ENCODE data around the gene SLC22A2. TPM values are rescaled to one million over a fixed set of nuclear protein-coding genes. Genes with fewer than 3 reads are reported as not detected.

SLC22A2 gene
- total RNA-seq, 2 experiments from 2014 or later, result not detected

DNA sequence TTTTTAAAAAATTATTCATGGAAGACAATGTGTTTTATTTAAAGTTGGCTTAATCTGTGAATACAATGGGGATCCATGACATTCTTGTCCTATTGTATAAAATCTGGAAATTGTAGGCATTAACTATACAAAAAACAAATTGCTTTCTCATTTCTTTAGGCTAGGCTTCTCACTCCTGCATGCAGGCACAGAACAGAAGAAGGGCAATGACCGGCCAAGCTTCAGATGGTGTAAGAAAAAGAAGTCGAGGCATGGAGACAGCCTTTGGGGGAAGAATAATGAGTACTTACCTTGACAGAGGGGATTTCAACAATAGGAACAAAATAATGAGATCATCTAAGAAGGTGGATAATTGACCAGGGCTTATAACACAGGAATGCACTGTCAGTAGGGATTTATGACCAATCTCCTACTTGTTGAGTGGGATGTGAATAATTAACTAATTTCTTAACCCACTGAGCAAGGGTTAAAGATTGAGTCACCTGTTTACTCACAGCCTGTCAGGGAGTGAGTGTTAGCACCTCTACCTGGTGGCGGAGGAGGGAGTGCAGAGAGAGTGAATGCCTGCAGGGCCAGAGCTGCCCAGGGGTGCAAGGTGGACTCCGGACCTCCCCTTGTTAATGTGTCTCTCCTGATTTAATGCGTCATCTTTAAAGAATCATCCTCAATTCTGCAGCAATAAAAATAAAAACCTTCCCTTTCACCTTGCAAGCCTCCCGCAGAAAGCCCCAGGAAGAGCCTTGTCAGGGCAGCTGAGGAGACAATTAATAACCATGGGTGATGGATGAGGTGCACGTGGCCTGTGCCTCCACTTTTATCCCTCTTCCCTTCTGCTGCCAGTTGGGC, 3.9 kb downstream of the SLC22A2 start:
- no peaks in the 10 kb centered on the region for H4K20me1 ChIP-seq (ENCODE audit: insufficient read depth, low read length)
- H3K4me1 ChIP-seq (ENCODE audit: insufficient read depth, low read length, poor library complexity, severe bottlenecking), result no peaks in the 10 kb centered on the region
- no peak for DNase-seq (ENCODE audit: low spot score)
- no peaks in the 10 kb centered on the region for H3K36me3 ChIP-seq (ENCODE audit: insufficient read depth, low read length)
- no TSS peak for BruUV-seq (replicated peaks)
- H3K79me2 ChIP-seq (ENCODE audit: insufficient read depth, low read depth, low read length), result no peaks in the 10 kb centered on the region
- intact Hi-C loops (cut with micrococcal nuclease; ENCODE audit: unreplicated experiment), result no loop called here
- H3K4me3 ChIP-seq (ENCODE audit: low read depth, low read length, poor library complexity, severe bottlenecking), result no peak overlapping the region
- ChIA-PET POLR2A (no interaction called here), CTCF (ENCODE audit: unreplicated experiment) (no interaction called here)
- no peak overlapping the region for H3K4me2 ChIP-seq (ENCODE audit: low read length)
- no peak overlapping the region for H2AFZ ChIP-seq (ENCODE audit: low read length)
- no peaks in the 10 kb centered on the region for H3K9me3 ChIP-seq (ENCODE audit: low read length)
- no peaks in the 10 kb centered on the region for H3K9me2 ChIP-seq (ENCODE audit: insufficient read depth, low read length)
- TF ChIP-seq EZH2phosphoT487 (IDR thresholded peaks at IDR 0.05; ENCODE audit: borderline replicate concordance, low read depth, low read length), result no peak
- TF ChIP-seq, protein P1, sequence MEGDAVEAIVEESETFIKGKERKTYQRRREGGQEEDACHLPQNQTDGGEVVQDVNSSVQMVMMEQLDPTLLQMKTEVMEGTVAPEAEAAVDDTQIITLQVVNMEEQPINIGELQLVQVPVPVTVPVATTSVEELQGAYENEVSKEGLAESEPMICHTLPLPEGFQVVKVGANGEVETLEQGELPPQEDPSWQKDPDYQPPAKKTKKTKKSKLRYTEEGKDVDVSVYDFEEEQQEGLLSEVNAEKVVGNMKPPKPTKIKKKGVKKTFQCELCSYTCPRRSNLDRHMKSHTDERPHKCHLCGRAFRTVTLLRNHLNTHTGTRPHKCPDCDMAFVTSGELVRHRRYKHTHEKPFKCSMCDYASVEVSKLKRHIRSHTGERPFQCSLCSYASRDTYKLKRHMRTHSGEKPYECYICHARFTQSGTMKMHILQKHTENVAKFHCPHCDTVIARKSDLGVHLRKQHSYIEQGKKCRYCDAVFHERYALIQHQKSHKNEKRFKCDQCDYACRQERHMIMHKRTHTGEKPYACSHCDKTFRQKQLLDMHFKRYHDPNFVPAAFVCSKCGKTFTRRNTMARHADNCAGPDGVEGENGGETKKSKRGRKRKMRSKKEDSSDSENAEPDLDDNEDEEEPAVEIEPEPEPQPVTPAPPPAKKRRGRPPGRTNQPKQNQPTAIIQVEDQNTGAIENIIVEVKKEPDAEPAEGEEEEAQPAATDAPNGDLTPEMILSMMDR (conservative IDR thresholded peaks at IDR 0.05; ENCODE audit: low read length), result no peak
- no peak overlapping the region for H3K27ac ChIP-seq (ENCODE audit: low read depth, low read length, poor library complexity, severe bottlenecking)

DNA sequence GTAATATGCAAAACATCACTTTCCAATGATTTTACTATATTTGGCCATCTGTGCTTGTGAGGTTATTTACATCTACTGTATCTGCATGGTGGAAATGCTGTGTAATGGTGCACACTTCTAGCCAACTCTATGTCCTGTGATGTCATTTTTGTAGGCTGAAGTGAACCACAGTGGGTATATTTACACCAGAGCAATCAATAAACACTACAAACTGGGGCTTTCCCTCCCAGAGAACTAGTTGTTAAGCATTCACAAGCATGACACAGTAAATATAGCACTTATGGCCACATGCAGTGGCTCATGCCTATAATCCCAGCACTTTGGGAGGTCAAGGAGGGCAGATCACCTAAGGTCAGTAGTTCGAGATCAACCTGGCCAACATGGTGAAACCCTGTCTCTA, 4.9 kb downstream of the SLC22A2 start:
- Histone ChIP-seq H4K20me1 (ENCODE audit: insufficient read depth, low read length) (no peaks in the 10 kb centered on the region), H3K27ac (ENCODE audit: low read depth, low read length, poor library complexity, severe bottlenecking) (no peak overlapping the region), H3K4me1 (ENCODE audit: insufficient read depth, low read length, poor library complexity, severe bottlenecking) (no peaks in the 10 kb centered on the region), H3K4me2 (ENCODE audit: low read length) (no peak overlapping the region), H2AFZ (ENCODE audit: low read length) (no peak overlapping the region), H3K9me2 (ENCODE audit: insufficient read depth, low read length) (no peaks in the 10 kb centered on the region), H3K9me3 (ENCODE audit: low read length) (no peaks in the 10 kb centered on the region), H3K79me2 (ENCODE audit: insufficient read depth, low read depth, low read length) (no peaks in the 10 kb centered on the region), H3K4me3 (ENCODE audit: low read depth, low read length, poor library complexity, severe bottlenecking) (no peak overlapping the region), H3K36me3 (ENCODE audit: insufficient read depth, low read length) (no peaks in the 10 kb centered on the region)
- BruUV-seq (replicated peaks), result no TSS peak
- no peak for TF ChIP-seq EZH2phosphoT487 (IDR thresholded peaks at IDR 0.05; ENCODE audit: borderline replicate concordance, low read depth, low read length)
- TF ChIP-seq, protein P1 (conservative IDR thresholded peaks at IDR 0.05; ENCODE audit: low read length), result no peak
- ChIA-PET CTCF (ENCODE audit: unreplicated experiment) (no interaction called here), POLR2A (no interaction called here)
- no peak for DNase-seq (ENCODE audit: low spot score)
- intact Hi-C loops (cut with micrococcal nuclease; ENCODE audit: unreplicated experiment), result no loop called here

DNA sequence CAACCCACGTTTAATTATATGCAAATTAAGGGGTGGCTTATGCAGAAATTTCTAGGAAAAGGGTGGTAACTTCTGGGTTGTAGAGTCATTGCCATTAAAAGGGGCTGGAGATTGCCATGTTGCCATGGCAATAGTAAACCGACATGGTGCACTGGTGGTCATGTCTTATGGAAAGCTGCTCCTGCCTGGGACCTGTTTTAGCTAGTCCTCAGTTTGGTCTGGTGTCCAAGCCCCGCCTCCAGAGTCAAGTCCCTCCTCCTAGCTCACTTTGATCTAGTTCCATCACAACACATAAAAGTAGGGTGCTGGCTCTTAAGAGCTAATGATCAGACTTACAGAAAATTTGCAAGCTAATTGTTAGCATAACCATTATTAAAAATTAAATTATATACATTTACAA, 5.3 kb downstream of the SLC22A2 start:
- no peaks in the 10 kb centered on the region for H3K9me3 ChIP-seq (ENCODE audit: low read length)
- no peak overlapping the region for H3K4me2 ChIP-seq (ENCODE audit: low read length)
- no peak overlapping the region for H3K27ac ChIP-seq (ENCODE audit: low read depth, low read length, poor library complexity, severe bottlenecking)
- TF ChIP-seq, protein P1 (conservative IDR thresholded peaks at IDR 0.05; ENCODE audit: low read length), result no peak
- no peak for TF ChIP-seq EZH2phosphoT487 (IDR thresholded peaks at IDR 0.05; ENCODE audit: borderline replicate concordance, low read depth, low read length)
- BruUV-seq (replicated peaks), result no TSS peak
- no peak overlapping the region for H3K4me3 ChIP-seq (ENCODE audit: low read depth, low read length, poor library complexity, severe bottlenecking)
- ChIA-PET CTCF (ENCODE audit: unreplicated experiment) (no interaction called here), POLR2A (no interaction called here)
- H4K20me1 ChIP-seq (ENCODE audit: insufficient read depth, low read length), result no peaks in the 10 kb centered on the region
- no peaks in the 10 kb centered on the region for H3K79me2 ChIP-seq (ENCODE audit: insufficient read depth, low read depth, low read length)
- no peak for DNase-seq (ENCODE audit: low spot score)
- H3K4me1 ChIP-seq (ENCODE audit: insufficient read depth, low read length, poor library complexity, severe bottlenecking), result no peaks in the 10 kb centered on the region
- intact Hi-C loops (cut with micrococcal nuclease; ENCODE audit: unreplicated experiment), result no loop called here
- no peaks in the 10 kb centered on the region for H3K9me2 ChIP-seq (ENCODE audit: insufficient read depth, low read length)
- no peak overlapping the region for H2AFZ ChIP-seq (ENCODE audit: low read length)
- no peaks in the 10 kb centered on the region for H3K36me3 ChIP-seq (ENCODE audit: insufficient read depth, low read length)

All from OCI-LY7 (cell line).